ENCODE measurements around the gene TRABD2B. TPM values are rescaled to one million over a fixed set of nuclear protein-coding genes. Genes with fewer than 3 reads are reported as not detected.

Gene TRABD2B
- polyA plus RNA-seq, 1 experiment, result not detected

- ChIA-PET POLR2A (interaction anchor here (0.8 kb wide), 1 partner anchor 290 kb away, joined by 3 read pairs; no protein-coding TSS in a partner anchor), CTCF (interaction anchor here (0.6 to 5.8 kb wide), 64 partner anchors 9 to 550 kb away, joined by 3 to 243 read pairs (median 4); partner anchors contain the start of genes FOXD2 and PDZK1IP1)
- TF ChIP-seq CTCF (IDR thresholded peaks at IDR 0.05; ENCODE audit: low read depth, low read length), result peak; percentile 89
- Histone ChIP-seq H3K27ac (ENCODE audit: low read depth, low read length) (no peak overlapping the region), H3K9me3 (ENCODE audit: control insufficient read depth, insufficient read depth, low read length) (no peaks in the 10 kb centered on the region; the same call in 1 of the 2 replicates), H3K27me3 (ENCODE audit: control insufficient read depth, insufficient read depth, low read length) (peaks cover 24% of the 10 kb centered on the region), H3K4me3 (ENCODE audit: low read depth, low read length) (peak overlapping the region; percentile 25; the same call in 1 of the 2 replicates)
- peak; percentile 26 for DNase-seq (ENCODE audit: low read depth, low spot score)
Measured at GRCh38 chr1:47725992-47726855, 271.0 kb downstream of the TRABD2B start.

GRCh38 chr1:47725511-47725991 is 271.6 kb downstream of the TRABD2B start:
- DNase-seq (ENCODE audit: low read depth, low spot score), result no peak
- no peak overlapping the region for H3K4me3 ChIP-seq (ENCODE audit: low read depth, low read length)
- POLR2A ChIA-PET, result interaction anchor here (0.8 kb wide), 1 partner anchor 289 kb away, joined by 3 read pairs; no protein-coding TSS in a partner anchor

DNA sequence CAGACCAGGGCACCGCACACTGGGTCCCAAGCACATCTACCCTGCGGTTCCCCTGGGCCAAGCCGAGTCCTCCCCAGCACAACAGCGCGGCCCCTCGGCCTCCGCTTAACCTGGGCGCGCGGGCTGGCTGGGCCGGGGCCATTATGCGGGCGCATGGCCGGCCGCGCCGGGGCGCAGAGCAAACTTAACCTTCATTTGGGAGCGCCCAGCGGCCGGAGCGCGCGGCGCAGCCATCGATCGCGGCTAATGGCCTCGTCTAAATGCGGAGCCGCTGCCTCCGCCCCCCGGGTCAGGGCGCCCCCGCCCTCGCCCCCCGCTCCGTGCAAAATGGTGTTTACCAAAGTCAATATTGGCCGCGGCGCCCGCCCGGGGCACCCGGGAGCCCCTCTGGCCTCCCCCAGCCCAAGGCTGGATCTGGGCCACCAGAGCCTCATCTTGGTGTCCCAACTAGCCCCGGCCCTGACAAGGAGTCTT is 272.1 kb downstream of the TRABD2B start:
- ChIA-PET POLR2A (no interaction called here), CTCF (interaction anchor here (1.3 to 5.8 kb wide), 11 partner anchors 9 to 546 kb away, joined by 3 to 243 read pairs (median 30); partner anchors contain the start of gene FOXD2)
- no peak overlapping the region for H3K27ac ChIP-seq (ENCODE audit: low read depth, low read length)
- no peak for DNase-seq (ENCODE audit: low read depth, low spot score)
- no peak overlapping the region for H3K4me3 ChIP-seq (ENCODE audit: low read depth, low read length)
- peaks cover 29% of the 10 kb centered on the region for H3K27me3 ChIP-seq (ENCODE audit: control insufficient read depth, insufficient read depth, low read length)
- no peak for TF ChIP-seq CTCF (IDR thresholded peaks at IDR 0.05; ENCODE audit: low read depth, low read length)
- no peaks in the 10 kb centered on the region; the same call in 1 of the 2 replicates for H3K9me3 ChIP-seq (ENCODE audit: control insufficient read depth, insufficient read depth, low read length)

More at GRCh38 chr1:47725511-47725991, 271.6 kb downstream of the TRABD2B start:
- Histone ChIP-seq H3K27ac (ENCODE audit: low read depth, low read length) (no peak overlapping the region), H3K9me3 (ENCODE audit: control insufficient read depth, insufficient read depth, low read length) (no peaks in the 10 kb centered on the region; the same call in 1 of the 2 replicates), H3K27me3 (ENCODE audit: control insufficient read depth, insufficient read depth, low read length) (peaks cover 29% of the 10 kb centered on the region)
- no peak for TF ChIP-seq CTCF (IDR thresholded peaks at IDR 0.05; ENCODE audit: low read depth, low read length)
- CTCF ChIA-PET, result interaction anchor here (0.6 to 5.8 kb wide), 62 partner anchors 9 to 550 kb away, joined by 3 to 243 read pairs (median 4); partner anchors contain the start of genes FOXD2 and PDZK1IP1

- ChIA-PET POLR2A (no interaction called here), CTCF (interaction anchor here (3.9 to 5.8 kb wide), 2 partner anchors 14 to 290 kb away, joined by 34 to 243 read pairs; partner anchors contain the start of gene FOXD2)
- no peak for DNase-seq (ENCODE audit: low read depth, low spot score)
- Histone ChIP-seq H3K9me3 (ENCODE audit: control insufficient read depth, insufficient read depth, low read length) (no peaks in the 10 kb centered on the region; the same call in 1 of the 2 replicates), H3K27me3 (ENCODE audit: control insufficient read depth, insufficient read depth, low read length) (peaks cover 33% of the 10 kb centered on the region), H3K4me3 (ENCODE audit: low read depth, low read length) (no peak overlapping the region), H3K27ac (ENCODE audit: low read depth, low read length) (no peak overlapping the region)
- TF ChIP-seq CTCF (IDR thresholded peaks at IDR 0.05; ENCODE audit: low read depth, low read length), result no peak
Measured at GRCh38 chr1:47724432-47724999, 272.7 kb downstream of the TRABD2B start.

Data from AG04450 (cell line).